Neural progenitor cell (in vitro differentiated cells): ENCODE measurements around the gene TADA2B. TPM values are rescaled to one million over a fixed set of nuclear protein-coding genes. Genes with fewer than 3 reads are reported as not detected.

Experiments used
- DNase-seq: peaks from one replicate; pipeline ENCODE4 v3.0.0-alpha.2; 2016; ENCODE audit warnings: low spot score
- H2AFZ ChIP-seq: fragments of 200-600 bp; sonication (generic); replicated peaks from 2 replicates; pipeline ENCODE4 v1.6.1; 2016; ENCODE audit warnings: antibody characterized with exemption
- H3F3A ChIP-seq: fragments of 200-600 bp; sonication (generic); 2 replicates; pipeline ENCODE4 v1.6.1; 2016; ENCODE audit warnings: antibody characterized with exemption, low read depth
- H3K27ac ChIP-seq: fragments of 200-600 bp; sonication (generic); 2 replicates; pipeline ENCODE4 v1.5.1; 2016; ENCODE audit warnings: mild to moderate bottlenecking
- H3K27me3 ChIP-seq: fragments of 200-600 bp; sonication (generic); 2 replicates; pipeline ENCODE4 v1.6.1; 2016; ENCODE audit warnings: mild to moderate bottlenecking, moderate library complexity
- H3K36me3 ChIP-seq: fragments of 200-600 bp; sonication (generic); 2 replicates; pipeline ENCODE4 v1.5.1; 2016
- H3K4me1 ChIP-seq: fragments of 200-600 bp; sonication (generic); 2 replicates; pipeline ENCODE4 v1.6.1; 2016; ENCODE audit warnings: mixed run types
- H3K4me2 ChIP-seq: fragments of 200-600 bp; sonication (generic); 2 replicates; pipeline ENCODE4 v1.6.1; 2016
- H3K4me3 ChIP-seq: fragments of 200-600 bp; sonication (generic); 2 replicates; pipeline ENCODE4 v1.5.1; 2016
- H3K79me2 ChIP-seq: fragments of 200-600 bp; sonication (generic); 2 replicates; pipeline ENCODE4 v1.6.1; 2016; ENCODE audit warnings: low read depth
- H3K9ac ChIP-seq: fragments of 200-600 bp; sonication (generic); 2 replicates; pipeline ENCODE4 v1.6.1; 2016
- H3K9me3 ChIP-seq: fragments of 200-600 bp; sonication (generic); 2 replicates; pipeline ENCODE4 v1.5.1; 2016; ENCODE audit warnings: low read depth
- H4K20me1 ChIP-seq: fragments of 200-600 bp; sonication (generic); 2 replicates; pipeline ENCODE4 v1.6.1; 2016; ENCODE audit warnings: low read depth
- H3K27ac Mint-ChIP-seq: 3 replicates; pipeline ENCODE4 v1.8.0; 2021; ENCODE audit warnings: mixed read lengths
- H3K27me3 Mint-ChIP-seq: 2 replicates; pipeline ENCODE4 v1.8.0; 2022; ENCODE audit warnings: low read depth, mild to moderate bottlenecking, inconsistent platforms, moderate library complexity, mixed read lengths; ENCODE audit not compliant: insufficient read depth
- H3K36me3 Mint-ChIP-seq: 3 replicates; pipeline ENCODE4 v1.8.0; 2021; ENCODE audit warnings: mixed read lengths
- H3K4me1 Mint-ChIP-seq: 3 replicates; pipeline ENCODE4 v1.8.0; 2021; ENCODE audit warnings: mixed read lengths
- H3K4me3 Mint-ChIP-seq: 3 replicates; pipeline ENCODE4 v1.8.0; 2021; ENCODE audit warnings: mild to moderate bottlenecking, moderate library complexity, mixed read lengths
- H3K9me3 Mint-ChIP-seq: 3 replicates; pipeline ENCODE4 v1.8.0; 2020; ENCODE audit warnings: mixed read lengths
- EZH2 ChIP-seq: fragments of 200-600 bp; sonication (generic); IDR thresholded peaks from 2 replicates; pipeline ENCODE4 v1.6.1; 2017; ENCODE audit warnings: antibody characterized with exemption, mild to moderate bottlenecking, moderate library complexity
- EZH2phosphoT487 ChIP-seq: fragments of 200-600 bp; sonication (generic); IDR thresholded peaks from 2 replicates; pipeline ENCODE4 v1.6.1; 2017; ENCODE audit warnings: antibody characterized with exemption
- total RNA-seq: library from RNA; depleted of rRNA; stranded (reverse); fragments of >200 nt; gene quantifications from 2 replicates; pipeline ENCODE4 v1.2.3, GENCODE V29; 2015; ENCODE audit warnings: low replicate concordance
- TF ChIP-seq, protein P1 (sequence below): fragments of 200-600 bp; sonication (generic); IDR thresholded peaks from 2 replicates; pipeline ENCODE4 v1.5.1; 2017; ENCODE audit warnings: antibody characterized with exemption, mild to moderate bottlenecking

Gene TADA2B
- total RNA-seq, 1 donor from 2014 or later = 12.6 TPM

DNA sequence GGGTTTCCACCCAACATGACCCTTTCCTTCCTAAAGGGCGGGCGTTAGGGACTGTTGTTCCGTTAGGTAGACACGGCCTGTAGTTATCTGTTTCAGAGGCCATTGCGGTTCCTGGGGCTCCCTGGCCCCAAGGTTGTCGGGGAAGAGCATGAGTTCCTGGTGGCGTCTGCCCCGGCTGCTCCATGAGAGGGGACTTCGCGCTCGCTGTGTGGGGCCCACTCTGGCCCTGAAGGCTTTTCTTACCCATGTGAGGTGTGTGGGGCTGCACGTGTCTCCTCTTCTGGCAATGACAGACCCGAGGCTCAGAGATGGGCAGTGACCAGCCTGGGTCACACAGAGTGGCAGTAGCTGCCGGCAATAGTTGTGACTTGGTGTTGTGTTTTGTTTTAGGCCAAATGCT, 9.1 kb downstream of the TADA2B start:
- H3K36me3 ChIP-seq = no peaks in the 10 kb centered on the region

DNA sequence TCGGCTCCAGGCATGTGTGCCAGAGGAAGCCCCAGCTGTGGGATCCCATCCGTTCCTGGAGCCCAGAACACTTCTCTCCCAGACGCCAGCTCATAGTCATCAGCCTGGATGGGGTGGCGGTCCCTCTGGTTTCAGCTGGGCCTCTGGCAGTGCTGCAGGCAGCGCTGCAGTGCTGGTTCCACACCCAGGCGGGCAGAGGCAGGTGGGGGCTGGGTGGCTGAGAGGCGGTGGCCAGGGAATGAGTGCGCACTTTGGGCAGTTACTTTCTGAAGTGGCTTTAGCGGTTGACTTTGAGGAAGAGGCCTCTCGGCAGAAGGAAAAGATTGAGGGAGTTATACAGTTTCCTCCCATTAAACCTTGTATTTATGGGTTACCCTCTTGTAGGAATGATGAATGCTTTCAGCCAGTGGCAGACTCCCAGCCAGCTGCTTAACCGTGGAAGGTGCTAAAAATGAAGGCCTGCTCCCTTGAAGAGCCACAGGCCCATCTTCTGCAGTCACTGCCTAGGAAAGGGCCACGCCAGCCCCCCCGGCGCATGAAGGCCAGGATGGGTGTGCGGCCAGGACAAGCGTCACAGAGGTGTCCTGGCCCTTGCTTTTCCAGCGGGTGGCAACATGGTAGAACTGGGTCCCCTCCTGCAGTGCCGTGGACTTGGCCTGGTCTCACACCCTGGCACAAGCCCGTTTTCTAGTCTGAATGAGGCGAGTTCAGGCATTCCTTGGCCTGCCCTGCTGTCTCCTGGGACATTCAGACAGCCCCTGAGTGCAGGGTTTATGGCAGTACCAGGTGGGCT, 9.9 kb downstream of the TADA2B start:
- H3K4me3 Mint-ChIP-seq = no peak overlapping the region
- TF ChIP-seq EZH2phosphoT487 = no peak
- no peak for TF ChIP-seq EZH2
- TF ChIP-seq, protein P1, sequence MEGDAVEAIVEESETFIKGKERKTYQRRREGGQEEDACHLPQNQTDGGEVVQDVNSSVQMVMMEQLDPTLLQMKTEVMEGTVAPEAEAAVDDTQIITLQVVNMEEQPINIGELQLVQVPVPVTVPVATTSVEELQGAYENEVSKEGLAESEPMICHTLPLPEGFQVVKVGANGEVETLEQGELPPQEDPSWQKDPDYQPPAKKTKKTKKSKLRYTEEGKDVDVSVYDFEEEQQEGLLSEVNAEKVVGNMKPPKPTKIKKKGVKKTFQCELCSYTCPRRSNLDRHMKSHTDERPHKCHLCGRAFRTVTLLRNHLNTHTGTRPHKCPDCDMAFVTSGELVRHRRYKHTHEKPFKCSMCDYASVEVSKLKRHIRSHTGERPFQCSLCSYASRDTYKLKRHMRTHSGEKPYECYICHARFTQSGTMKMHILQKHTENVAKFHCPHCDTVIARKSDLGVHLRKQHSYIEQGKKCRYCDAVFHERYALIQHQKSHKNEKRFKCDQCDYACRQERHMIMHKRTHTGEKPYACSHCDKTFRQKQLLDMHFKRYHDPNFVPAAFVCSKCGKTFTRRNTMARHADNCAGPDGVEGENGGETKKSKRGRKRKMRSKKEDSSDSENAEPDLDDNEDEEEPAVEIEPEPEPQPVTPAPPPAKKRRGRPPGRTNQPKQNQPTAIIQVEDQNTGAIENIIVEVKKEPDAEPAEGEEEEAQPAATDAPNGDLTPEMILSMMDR = no peak
- DNase-seq = no peak
- Histone ChIP-seq H4K20me1 (peaks cover 35% of the 10 kb centered on the region), H2AFZ (no peak overlapping the region), H3K4me2 (no peak overlapping the region), H3K4me1 (no peaks in the 10 kb centered on the region), H3K27ac (no peak overlapping the region), H3K4me3 (no peak overlapping the region), H3K27me3 (no peaks in the 10 kb centered on the region), H3F3A (no peaks in the 10 kb centered on the region), H3K79me2 (peaks cover 21% of the 10 kb centered on the region), H3K9ac (no peak overlapping the region), H3K9me3 (no peaks in the 10 kb centered on the region), H3K36me3 (no peaks in the 10 kb centered on the region)
- H3K36me3 Mint-ChIP-seq = peaks cover 18% of the 10 kb centered on the region
- no peak overlapping the region for H3K27ac Mint-ChIP-seq
- H3K27me3 Mint-ChIP-seq = peaks cover 2% of the 10 kb centered on the region
- H3K9me3 Mint-ChIP-seq = no peaks in the 10 kb centered on the region
- H3K4me1 Mint-ChIP-seq = peaks cover 2% of the 10 kb centered on the region

More for the DNA sequence above, 9.1 kb downstream of the TADA2B start:
- Mint-ChIP-seq H3K27me3 (peaks cover 2% of the 10 kb centered on the region), H3K9me3 (no peaks in the 10 kb centered on the region), H3K36me3 (peaks cover 17% of the 10 kb centered on the region), H3K27ac (peak overlapping the region; percentile 50), H3K4me1 (peaks cover 3% of the 10 kb centered on the region), H3K4me3 (no peak overlapping the region)
- Histone ChIP-seq H3K79me2 (peaks cover 28% of the 10 kb centered on the region), H3F3A (no peaks in the 10 kb centered on the region), H3K27me3 (no peaks in the 10 kb centered on the region), H3K27ac (no peak overlapping the region), H3K9ac (no peak overlapping the region), H3K9me3 (no peaks in the 10 kb centered on the region), H2AFZ (no peak overlapping the region), H3K4me1 (no peaks in the 10 kb centered on the region), H3K4me3 (no peak overlapping the region), H4K20me1 (peaks cover 43% of the 10 kb centered on the region), H3K4me2 (no peak overlapping the region)
- no peak for DNase-seq
- TF ChIP-seq, protein P1 = no peak
- TF ChIP-seq EZH2phosphoT487 = no peak
- TF ChIP-seq EZH2 = no peak

DNA sequence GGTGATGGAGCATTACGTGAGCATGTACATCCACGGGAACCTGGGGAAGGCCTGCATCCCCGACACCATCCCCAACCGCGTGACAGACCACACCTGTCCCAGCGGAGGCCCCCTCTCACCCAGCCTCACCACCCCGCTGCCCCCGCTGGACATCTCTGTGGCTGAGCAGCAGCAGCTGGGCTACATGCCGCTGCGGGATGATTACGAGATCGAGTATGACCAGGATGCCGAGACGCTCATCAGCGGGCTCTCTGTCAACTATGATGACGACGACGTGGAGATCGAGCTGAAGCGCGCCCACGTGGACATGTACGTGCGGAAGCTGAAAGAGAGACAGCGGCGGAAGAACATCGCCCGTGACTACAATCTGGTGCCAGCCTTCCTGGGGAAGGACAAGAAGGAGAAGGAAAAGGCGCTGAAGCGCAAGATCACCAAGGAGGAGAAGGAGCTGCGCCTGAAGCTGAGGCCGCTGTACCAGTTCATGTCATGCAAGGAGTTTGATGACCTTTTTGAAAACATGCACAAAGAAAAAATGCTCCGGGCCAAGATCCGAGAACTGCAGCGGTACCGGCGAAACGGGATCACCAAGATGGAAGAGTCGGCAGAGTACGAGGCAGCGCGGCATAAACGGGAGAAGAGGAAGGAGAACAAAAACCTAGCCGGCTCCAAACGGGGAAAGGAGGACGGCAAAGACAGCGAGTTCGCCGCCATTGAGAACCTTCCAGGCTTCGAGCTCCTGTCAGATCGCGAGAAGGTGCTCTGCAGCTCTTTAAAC, 11.1 kb downstream of the TADA2B start:
- H4K20me1 ChIP-seq = peaks cover 27% of the 10 kb centered on the region
- no peak overlapping the region for H3K9ac ChIP-seq
- H3K27ac ChIP-seq = no peak overlapping the region
- Mint-ChIP-seq H3K4me3 (no peak overlapping the region), H3K27ac (no peak overlapping the region), H3K4me1 (no peaks in the 10 kb centered on the region), H3K27me3 (peaks cover 2% of the 10 kb centered on the region), H3K36me3 (peaks cover 17% of the 10 kb centered on the region), H3K9me3 (no peaks in the 10 kb centered on the region)
- no peak overlapping the region for H3K4me2 ChIP-seq
- H3K9me3 ChIP-seq = no peaks in the 10 kb centered on the region
- peaks cover 11% of the 10 kb centered on the region for H3K79me2 ChIP-seq
- no peak overlapping the region for H3K4me3 ChIP-seq
- DNase-seq = no peak
- H3K36me3 ChIP-seq = no peaks in the 10 kb centered on the region
- no peak overlapping the region for H2AFZ ChIP-seq
- H3K4me1 ChIP-seq = no peaks in the 10 kb centered on the region
- no peaks in the 10 kb centered on the region for H3K27me3 ChIP-seq
- no peaks in the 10 kb centered on the region for H3F3A ChIP-seq
- TF ChIP-seq, protein P1 = no peak
- TF ChIP-seq EZH2 (no peak), EZH2phosphoT487 (no peak)
